ENCODE results near the gene PSD4.

The PSD4 gene

GRCh38 chr2:113209646-113210171 lies 35.9 kb downstream of the PSD4 start:
- no peak for DNase-seq

GRCh38 chr2:113211226-113212105 lies 37.7 kb downstream of the PSD4 start:
- DNase-seq: peak; percentile 83

GRCh38 chr2:113212245-113213060 lies 38.7 kb downstream of the PSD4 start:
- DNase-seq: peak; percentile 19

- DNase-seq: no peak
These were observed 39.5 kb downstream of the PSD4 start for GRCh38 chr2:113213061-113213930.

GRCh38 chr2:113214141-113214540 lies 40.4 kb downstream of the PSD4 start:
- no peak for DNase-seq

GRCh38 chr2:113215056-113215455 lies 41.3 kb downstream of the PSD4 start:
- DNase-seq: no peak

GRCh38 chr2:113216321-113216720 lies 42.5 kb downstream of the PSD4 start:
- no peak for DNase-seq

- no peak for DNase-seq
These were observed 43.2 kb downstream of the PSD4 start for GRCh38 chr2:113216891-113217454.

GRCh38 chr2:113217455-113218282 lies 43.9 kb downstream of the PSD4 start:
- DNase-seq: no peak

- no peak for DNase-seq
These were observed 44.7 kb downstream of the PSD4 start for GRCh38 chr2:113218283-113219091.

- DNase-seq: no peak
These were observed 45.3 kb downstream of the PSD4 start for GRCh38 chr2:113219092-113219441.

GRCh38 chr2:113219525-113219888 lies 45.7 kb downstream of the PSD4 start:
- DNase-seq: no peak

GRCh38 chr2:113219889-113220641 lies 46.3 kb downstream of the PSD4 start:
- peak; percentile 41 for DNase-seq

- no peak for DNase-seq
These were observed 47.4 kb downstream of the PSD4 start for GRCh38 chr2:113220970-113221708.

GRCh38 chr2:113221846-113222245 lies 48.1 kb downstream of the PSD4 start:
- DNase-seq: no peak

GRCh38 chr2:113223813-113224212 lies 50.0 kb downstream of the PSD4 start:
- DNase-seq: no peak

GRCh38 chr2:113224647-113225236 lies 51.0 kb downstream of the PSD4 start:
- DNase-seq: no peak

All from fibroblast of skin of right quadriceps (primary cell).